Nucleus accumbens (tissue), 56 donors: ENCODE measurements around the gene TRPV3.
A peak's percentile ranks its signal among the peaks of the same experiment; 100 is the strongest.
"Not testable (repeated sequence)": the region's sequence is repeated elsewhere in the genome, so short reads cannot be mapped to it uniquely, and the experiment has no call there.

ENCODE experiments used
- DNase-seq, 56 donors: peaks; one replicate each; lab custom pipeline; 2025; lab: John Stamatoyannopoulos, UW

The TRPV3 gene

GRCh38 chr17:3575511-3575910, 17.9 kb upstream of the TRPV3 start:
- no peak for DNase-seq

- DNase-seq, result no peak
Measured at GRCh38 chr17:3574231-3574630, 16.6 kb upstream of the TRPV3 start.

GRCh38 chr17:3573246-3574100, 15.9 kb upstream of the TRPV3 start:
- peak in 1 of 56 donors; percentile 6 for DNase-seq

- DNase-seq, result no peak
Measured at GRCh38 chr17:3572231-3572630, 14.6 kb upstream of the TRPV3 start.

GRCh38 chr17:3571043-3571900, 13.7 kb upstream of the TRPV3 start:
- DNase-seq, result no peak

GRCh38 chr17:3569534-3570137, 12.0 kb upstream of the TRPV3 start:
- peak in 1 of 56 donors; percentile 7 for DNase-seq

- no peak for DNase-seq
Measured at GRCh38 chr17:3566551-3566950, 8.9 kb upstream of the TRPV3 start.

GRCh38 chr17:3565143-3565542, 7.5 kb upstream of the TRPV3 start:
- DNase-seq, result no peak

- not testable (repeated sequence) for DNase-seq
Measured at GRCh38 chr17:3564241-3564640, 6.6 kb upstream of the TRPV3 start.

- DNase-seq, result no peak
Measured at GRCh38 chr17:3559270-3559645, 1.6 kb upstream of the TRPV3 start.

- DNase-seq, result no peak
Measured at GRCh38 chr17:3558603-3559269, 1.1 kb upstream of the TRPV3 start.

- DNase-seq, result no peak
Measured at GRCh38 chr17:3556916-3557767, 470 bp downstream of the TRPV3 start.

- DNase-seq, result no peak
Measured at GRCh38 chr17:3556239-3556915, 1.2 kb downstream of the TRPV3 start.

GRCh38 chr17:3555189-3555796, 2.3 kb downstream of the TRPV3 start:
- DNase-seq, result no peak

GRCh38 chr17:3554440-3554839, 3.2 kb downstream of the TRPV3 start:
- DNase-seq, result no peak

GRCh38 chr17:3553419-3554401, 3.9 kb downstream of the TRPV3 start:
- DNase-seq, result no peak

GRCh38 chr17:3552916-3553315, 4.7 kb downstream of the TRPV3 start:
- DNase-seq, result no peak
